ENCODE measurements around the gene FUT3. TPM values are rescaled to one million over a fixed set of nuclear protein-coding genes. Genes with fewer than 3 reads are reported as not detected.

Gene FUT3
- total RNA-seq, 1 experiment from 2014 or later, result 0.51 TPM

GRCh38 chr19:5820785-5821184 is 30.5 kb downstream of the FUT3 start:
- intact Hi-C loops (cut with micrococcal nuclease), result no loop called here
- no peak overlapping the region for H3K27ac Mint-ChIP-seq (ENCODE audit: low read depth, unreplicated experiment)
- no peak for TF ChIP-seq CTCF (IDR thresholded peaks at IDR 0.05; ENCODE audit: unreplicated experiment)
- no peak overlapping the region for H3K4me3 Mint-ChIP-seq (ENCODE audit: unreplicated experiment)
- CTCF ChIA-PET, result interaction anchor here (0.9 to 5.6 kb wide), 2 partner anchors 12 to 17 kb away, joined by 5 to 45 read pairs; partner anchors contain the start of gene NRTN
- no TSS peak for BruUV-seq (replicated peaks)
- no peak for DNase-seq (ENCODE audit: unreplicated experiment)
- H3K4me1 Mint-ChIP-seq (ENCODE audit: insufficient read depth, unreplicated experiment), result peaks cover 7% of the 10 kb centered on the region
- POLR2A ChIA-PET, result no interaction called here
- peaks cover 37% of the 10 kb centered on the region for H3K27me3 Mint-ChIP-seq (ENCODE audit: insufficient read depth, unreplicated experiment)
- no peaks in the 10 kb centered on the region for H3K9me3 Mint-ChIP-seq (ENCODE audit: unreplicated experiment)
- H3K36me3 Mint-ChIP-seq (ENCODE audit: insufficient read depth, unreplicated experiment), result no peaks in the 10 kb centered on the region

GRCh38 chr19:5818594-5818993 is 32.7 kb downstream of the FUT3 start:
- no peak overlapping the region for H3K27ac Mint-ChIP-seq (ENCODE audit: low read depth, unreplicated experiment)
- ChIA-PET POLR2A (no interaction called here), CTCF (no interaction called here)
- H3K4me1 Mint-ChIP-seq (ENCODE audit: insufficient read depth, unreplicated experiment), result peaks cover 12% of the 10 kb centered on the region
- H3K27me3 Mint-ChIP-seq (ENCODE audit: insufficient read depth, unreplicated experiment), result peaks cover 47% of the 10 kb centered on the region
- intact Hi-C loops (cut with micrococcal nuclease), result no loop called here
- no peak overlapping the region for H3K4me3 Mint-ChIP-seq (ENCODE audit: unreplicated experiment)
- no peaks in the 10 kb centered on the region for H3K36me3 Mint-ChIP-seq (ENCODE audit: insufficient read depth, unreplicated experiment)
- no peaks in the 10 kb centered on the region for H3K9me3 Mint-ChIP-seq (ENCODE audit: unreplicated experiment)
- DNase-seq (ENCODE audit: unreplicated experiment), result no peak
- BruUV-seq (replicated peaks), result no TSS peak
- TF ChIP-seq CTCF (IDR thresholded peaks at IDR 0.05; ENCODE audit: unreplicated experiment), result no peak

GRCh38 chr19:5817218-5817617 is 34.0 kb downstream of the FUT3 start:
- no peak for DNase-seq (ENCODE audit: unreplicated experiment)
- intact Hi-C loops (cut with micrococcal nuclease), result no loop called here
- H3K36me3 Mint-ChIP-seq (ENCODE audit: insufficient read depth, unreplicated experiment), result no peaks in the 10 kb centered on the region
- peaks cover 8% of the 10 kb centered on the region for H3K4me1 Mint-ChIP-seq (ENCODE audit: insufficient read depth, unreplicated experiment)
- ChIA-PET CTCF (no interaction called here), POLR2A (no interaction called here)
- no peak overlapping the region for H3K4me3 Mint-ChIP-seq (ENCODE audit: unreplicated experiment)
- H3K27me3 Mint-ChIP-seq (ENCODE audit: insufficient read depth, unreplicated experiment), result peaks cover 47% of the 10 kb centered on the region
- BruUV-seq (replicated peaks), result no TSS peak
- no peak for TF ChIP-seq CTCF (IDR thresholded peaks at IDR 0.05; ENCODE audit: unreplicated experiment)
- H3K27ac Mint-ChIP-seq (ENCODE audit: low read depth, unreplicated experiment), result no peak overlapping the region
- no peaks in the 10 kb centered on the region for H3K9me3 Mint-ChIP-seq (ENCODE audit: unreplicated experiment)

GRCh38 chr19:5814852-5815246 is 36.4 kb downstream of the FUT3 start:
- intact Hi-C loops (cut with micrococcal nuclease), result no loop called here
- no peak for TF ChIP-seq CTCF (IDR thresholded peaks at IDR 0.05; ENCODE audit: unreplicated experiment)
- DNase-seq (ENCODE audit: unreplicated experiment), result no peak
- ChIA-PET CTCF (interaction anchor here (1.5 kb wide), 1 partner anchor 10 kb away, joined by 3 read pairs; the partner anchor contains the start of gene NRTN), POLR2A (no interaction called here)
- Mint-ChIP-seq H3K27ac (ENCODE audit: low read depth, unreplicated experiment) (no peak overlapping the region), H3K27me3 (ENCODE audit: insufficient read depth, unreplicated experiment) (peaks cover 39% of the 10 kb centered on the region), H3K4me1 (ENCODE audit: insufficient read depth, unreplicated experiment) (peaks cover 8% of the 10 kb centered on the region), H3K36me3 (ENCODE audit: insufficient read depth, unreplicated experiment) (no peaks in the 10 kb centered on the region), H3K9me3 (ENCODE audit: unreplicated experiment) (no peaks in the 10 kb centered on the region), H3K4me3 (ENCODE audit: unreplicated experiment) (no peak overlapping the region)
- no TSS peak for BruUV-seq (replicated peaks)

All from MCF 10A (cell line).